HEK293T (cell line): ENCODE data around the gene KRTAP21-3.
"Not testable (repeated sequence)": the region's sequence is repeated elsewhere in the genome, so short reads cannot be mapped to it uniquely, and the experiment has no call there.

Source experiments
- CTCF ChIA-PET: fragments of 350-600 bp; formaldehyde crosslinking; extraction: SDS; loops from one replicate; lab custom pipeline; 2021; ENCODE audit warnings: antibody characterized with exemption, inconsistent platforms; lab: Yijun Ruan, JAX
- POLR2A ChIA-PET: fragments of 350-600 bp; formaldehyde crosslinking; extraction: SDS; loops from one replicate; lab custom pipeline; 2020; ENCODE audit warnings: antibody characterized with exemption, inconsistent platforms; lab: Yijun Ruan, JAX
- DNase-seq: peaks from one replicate; pipeline ENCODE4 v3.0.0; 2012; ENCODE audit warnings: mixed read lengths; ENCODE audit errors: extremely low spot score
- ARNT ChIP-seq: fragments of 450-650 bp; IDR thresholded peaks from 2 replicates; pipeline ENCODE4 v1.6.1; 2017; ENCODE audit warnings: mild to moderate bottlenecking
- BHLHE40 ChIP-seq: fragments of 450-650 bp; IDR thresholded peaks from 2 replicates; pipeline ENCODE4 v1.6.1; 2016; ENCODE audit warnings: mild to moderate bottlenecking, moderate library complexity, borderline replicate concordance
- CTBP1 ChIP-seq: fragments of 450-650 bp; IDR thresholded peaks from 2 replicates; pipeline ENCODE4 v1.6.1; 2016; ENCODE audit warnings: borderline replicate concordance
- ELF4 ChIP-seq: fragments of 450-650 bp; IDR thresholded peaks from 2 replicates; pipeline ENCODE4 v1.6.1; 2017; ENCODE audit warnings: antibody characterized with exemption
- FOXA1 ChIP-seq: fragments of 450-650 bp; IDR thresholded peaks from 2 replicates; pipeline ENCODE4 v1.6.1; 2016; ENCODE audit warnings: mild to moderate bottlenecking
- FOXK2 ChIP-seq: fragments of 450-650 bp; IDR thresholded peaks from 2 replicates; pipeline ENCODE4 v1.6.1; 2016; ENCODE audit warnings: mild to moderate bottlenecking
- FOXM1 ChIP-seq: fragments of 450-650 bp; IDR thresholded peaks from 2 replicates; pipeline ENCODE4 v1.6.1; 2017; ENCODE audit warnings: mild to moderate bottlenecking, borderline replicate concordance
- HDGF ChIP-seq: fragments of 450-650 bp; IDR thresholded peaks from 2 replicates; pipeline ENCODE4 v1.6.1; 2017; ENCODE audit warnings: antibody characterized with exemption, borderline replicate concordance
- L3MBTL2 ChIP-seq: fragments of 450-650 bp; conservative IDR thresholded peaks from 2 replicates; pipeline ENCODE4 v1.6.1; 2016; ENCODE audit warnings: mild to moderate bottlenecking
- LEF1 ChIP-seq: fragments of 450-650 bp; IDR thresholded peaks from 2 replicates; pipeline ENCODE4 v1.6.1; 2017; ENCODE audit warnings: mild to moderate bottlenecking, borderline replicate concordance
- NFRKB ChIP-seq: fragments of 450-650 bp; IDR thresholded peaks from 2 replicates; pipeline ENCODE4 v1.6.1; 2016; ENCODE audit warnings: mild to moderate bottlenecking, moderate library complexity
- SP1 ChIP-seq: fragments of 450-650 bp; IDR thresholded peaks from 2 replicates; pipeline ENCODE4 v1.6.1; 2017
- SUZ12 ChIP-seq: fragments of 450-650 bp; IDR thresholded peaks from 2 replicates; pipeline ENCODE4 v1.6.1; 2016; ENCODE audit warnings: mild to moderate bottlenecking
- TARDBP ChIP-seq: fragments of 450-650 bp; IDR thresholded peaks from 2 replicates; pipeline ENCODE4 v1.6.1; 2016
- ZNF384 ChIP-seq: fragments of 450-650 bp; IDR thresholded peaks from 2 replicates; pipeline ENCODE4 v1.6.1; 2016
- TF ChIP-seq, protein P1 (sequence below): fragments of 450-650 bp; IDR thresholded peaks from 2 replicates; pipeline ENCODE4 v1.6.1; 2016

KRTAP21-3 gene

GRCh38 chr21:30718239-30718909 is at the start of gene KRTAP21-3:
TSS of gene KRTAP21-3 (minus strand) at chr21:30718777. CDS start at chr21:30718759, 18 bp downstream.
- DNase-seq, result no peak
- ChIA-PET CTCF (interaction anchor here (0.6 kb wide), 1 partner anchor 236 kb away, joined by 4 read pairs; no protein-coding TSS in a partner anchor), POLR2A (no interaction called here)
- TF ChIP-seq SP1 (no peak), TARDBP (no peak), FOXK2 (no peak), LEF1 (no peak), CTBP1 (no peak), HDGF (no peak)
- TF ChIP-seq, protein P1, sequence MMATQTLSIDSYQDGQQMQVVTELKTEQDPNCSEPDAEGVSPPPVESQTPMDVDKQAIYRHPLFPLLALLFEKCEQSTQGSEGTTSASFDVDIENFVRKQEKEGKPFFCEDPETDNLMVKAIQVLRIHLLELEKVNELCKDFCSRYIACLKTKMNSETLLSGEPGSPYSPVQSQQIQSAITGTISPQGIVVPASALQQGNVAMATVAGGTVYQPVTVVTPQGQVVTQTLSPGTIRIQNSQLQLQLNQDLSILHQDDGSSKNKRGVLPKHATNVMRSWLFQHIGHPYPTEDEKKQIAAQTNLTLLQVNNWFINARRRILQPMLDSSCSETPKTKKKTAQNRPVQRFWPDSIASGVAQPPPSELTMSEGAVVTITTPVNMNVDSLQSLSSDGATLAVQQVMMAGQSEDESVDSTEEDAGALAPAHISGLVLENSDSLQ, result no peak

- ChIA-PET CTCF (interaction anchor here (0.6 kb wide), 1 partner anchor 18 kb away, joined by 4 read pairs; no protein-coding TSS in a partner anchor), POLR2A (no interaction called here)
- TF ChIP-seq L3MBTL2 (no peak), FOXA1 (no peak), FOXM1 (no peak), ELF4 (no peak), SP1 (no peak), ZNF384 (no peak), LEF1 (no peak), BHLHE40 (no peak), NFRKB (no peak), SUZ12 (no peak)
- no peak for DNase-seq
Measured at GRCh38 chr21:30760776-30761175, 42.2 kb upstream of the KRTAP21-3 start.

DNA sequence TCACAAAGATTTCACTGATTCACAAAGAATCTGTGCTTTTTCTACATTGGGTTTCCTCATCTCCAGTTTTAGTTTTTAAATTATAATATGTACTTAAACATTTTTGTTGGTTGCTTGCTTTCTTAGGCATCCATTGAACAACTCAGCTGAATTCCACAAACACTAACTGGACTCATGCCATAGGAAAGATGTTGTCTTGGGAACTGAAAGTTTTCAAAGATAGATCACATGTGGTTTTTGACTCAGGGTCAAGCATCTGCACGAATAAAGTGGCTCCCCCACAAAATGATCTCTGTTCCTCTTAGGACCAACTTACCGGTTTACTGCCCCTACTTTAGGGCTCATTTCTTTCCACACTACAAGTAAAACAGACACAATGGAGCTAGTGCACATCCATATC is 39.7 kb upstream of the KRTAP21-3 start:
- no peak for DNase-seq
- ChIA-PET POLR2A (no interaction called here), CTCF (no interaction called here)
- TF ChIP-seq BHLHE40, result no peak
- no peak for TF ChIP-seq ELF4
- TF ChIP-seq FOXA1, result no peak
- no peak for TF ChIP-seq NFRKB
- no peak for TF ChIP-seq L3MBTL2
- no peak for TF ChIP-seq FOXK2
- no peak for TF ChIP-seq ARNT
- TF ChIP-seq HDGF, result no peak
- TF ChIP-seq, protein P1, result no peak
- no peak for TF ChIP-seq TARDBP
- no peak for TF ChIP-seq CTBP1
- no peak for TF ChIP-seq LEF1
- TF ChIP-seq SUZ12, result no peak
- TF ChIP-seq SP1, result no peak
- TF ChIP-seq FOXM1, result no peak
- no peak for TF ChIP-seq ZNF384

- DNase-seq, POLR2A ChIA-PET, CTCF ChIA-PET: not testable (repeated sequence)
Measured at GRCh38 chr21:30755328-30755727, 36.8 kb upstream of the KRTAP21-3 start, which contains the start of gene KRTAP21-1. TSS of gene KRTAP21-1 (minus strand) at chr21:30755428. CDS start at chr21:30755378, 50 bp downstream.

- no peak for DNase-seq
- CTCF ChIA-PET, result no interaction called here
- TF ChIP-seq L3MBTL2, result no peak
- TF ChIP-seq, protein P1, result no peak
- no peak for TF ChIP-seq SUZ12
- TF ChIP-seq TARDBP, result no peak
- no peak for TF ChIP-seq ARNT
- no peak for TF ChIP-seq FOXK2
- TF ChIP-seq ZNF384, result no peak
- TF ChIP-seq HDGF, result no peak
- TF ChIP-seq ELF4, result no peak
- POLR2A ChIA-PET, result no interaction called here
Measured at GRCh38 chr21:30747159-30747558, 28.6 kb upstream of the KRTAP21-3 start, which contains the start of gene KRTAP21-2. TSS of gene KRTAP21-2 (minus strand) at chr21:30747259. CDS start at chr21:30747202, 57 bp downstream.

DNA sequence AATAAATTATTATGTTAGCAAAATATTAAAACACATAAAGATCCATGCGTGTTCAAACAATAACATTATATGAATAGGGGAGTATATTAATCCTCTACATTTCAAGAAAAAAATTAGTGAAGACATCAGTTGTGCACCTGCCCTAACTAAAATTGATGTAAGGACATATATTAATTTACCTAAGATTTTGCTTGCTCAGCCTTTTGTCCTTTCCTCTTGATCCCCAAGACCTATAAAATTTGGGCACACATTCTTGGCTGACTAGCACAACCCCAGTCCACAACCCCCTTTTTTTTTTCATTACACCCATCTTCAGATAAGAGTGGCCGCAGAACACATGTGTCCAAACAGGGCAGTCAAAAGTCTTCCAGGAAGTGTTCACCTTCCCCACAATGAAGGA is 21.9 kb upstream of the KRTAP21-3 start:
- POLR2A ChIA-PET, result no interaction called here
- no peak for DNase-seq
- TF ChIP-seq BHLHE40 (no peak), ZNF384 (no peak), L3MBTL2 (no peak), FOXM1 (no peak), LEF1 (no peak), HDGF (no peak), SP1 (no peak), FOXA1 (no peak)
- TF ChIP-seq, protein P1, result no peak
- CTCF ChIA-PET, result no interaction called here
